Memory B cell (primary cell): ENCODE data around the gene LPGAT1.
"Not testable (repeated sequence)": the region's sequence is repeated elsewhere in the genome, so short reads cannot be mapped to it uniquely, and the experiment has no call there.

ENCODE experiments used
- ATAC-seq: fragments of 150-1000 bp; cut with Tn5 transposase; 2 replicates; pipeline ENCODE4 v1.10.0; 2021; ENCODE audit warnings: low read depth, mild to moderate bottlenecking, moderate library complexity
- DNase-seq, 2 donors: peaks; one replicate each; pipeline ENCODE4 v3.0.0; 2022; ENCODE audit warnings: low spot score in 2 of 2
- H3K27ac Mint-ChIP-seq: one replicate; pipeline ENCODE4 v1.8.0; 2022; ENCODE audit warnings: mild to moderate bottlenecking, moderate library complexity, mixed read lengths
- H3K27me3 Mint-ChIP-seq: one replicate; pipeline ENCODE4 v1.8.0; 2022; ENCODE audit warnings: mixed read lengths
- H3K36me3 Mint-ChIP-seq: one replicate; pipeline ENCODE4 v1.8.0; 2022; ENCODE audit warnings: mild to moderate bottlenecking, mixed read lengths
- H3K4me1 Mint-ChIP-seq: one replicate; pipeline ENCODE4 v1.8.0; 2022; ENCODE audit warnings: mixed read lengths
- H3K4me3 Mint-ChIP-seq: one replicate; pipeline ENCODE4 v1.8.0; 2022; ENCODE audit warnings: mild to moderate bottlenecking, moderate library complexity, mixed read lengths
- H3K9me3 Mint-ChIP-seq: one replicate; pipeline ENCODE4 v1.8.0; 2022; ENCODE audit warnings: mixed read lengths

LPGAT1 gene

DNA sequence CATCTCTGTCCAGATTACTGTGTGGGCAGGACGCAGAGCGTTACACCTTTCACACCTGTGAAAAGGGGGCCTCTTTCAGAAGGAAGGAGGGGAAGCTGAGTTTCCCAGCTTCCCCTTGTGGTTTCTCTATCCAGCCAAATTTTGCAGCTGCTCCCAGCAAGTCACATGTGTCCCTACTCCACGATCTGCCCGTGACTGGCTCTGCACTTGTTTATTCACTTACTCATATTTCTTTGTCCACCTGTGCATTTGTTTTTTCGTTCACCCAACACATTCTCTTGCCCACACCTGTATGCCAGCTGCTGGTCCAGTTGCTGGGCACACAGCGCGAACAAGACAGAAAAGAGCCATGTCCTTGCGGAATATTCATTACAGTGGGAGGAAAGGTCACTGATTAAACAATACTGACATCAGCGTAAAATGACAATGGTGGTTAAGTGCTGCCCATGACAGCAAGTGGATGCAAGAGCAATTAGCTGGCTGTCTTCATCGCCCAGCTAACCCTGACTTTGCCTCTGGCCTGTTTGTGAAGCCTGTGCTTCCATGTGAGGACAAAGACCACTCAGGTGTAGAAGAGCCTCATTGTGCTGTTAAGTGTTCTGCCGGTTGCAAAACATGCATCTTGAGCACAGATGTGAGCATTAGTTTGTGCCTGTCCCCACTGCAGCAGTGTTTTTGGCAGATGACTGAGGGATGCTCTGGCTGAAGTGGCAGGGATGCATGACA lies 126.6 kb downstream of the LPGAT1 start:
- ATAC-seq (no peak), DNase-seq (no peak)
- H3K4me3 Mint-ChIP-seq: no peak overlapping the region
- peaks cover 2% of the 10 kb centered on the region for H3K27me3 Mint-ChIP-seq
- no peak overlapping the region for H3K27ac Mint-ChIP-seq
- no peaks in the 10 kb centered on the region for H3K36me3 Mint-ChIP-seq
- no peaks in the 10 kb centered on the region for H3K9me3 Mint-ChIP-seq
- peaks cover 9% of the 10 kb centered on the region for H3K4me1 Mint-ChIP-seq

DNA sequence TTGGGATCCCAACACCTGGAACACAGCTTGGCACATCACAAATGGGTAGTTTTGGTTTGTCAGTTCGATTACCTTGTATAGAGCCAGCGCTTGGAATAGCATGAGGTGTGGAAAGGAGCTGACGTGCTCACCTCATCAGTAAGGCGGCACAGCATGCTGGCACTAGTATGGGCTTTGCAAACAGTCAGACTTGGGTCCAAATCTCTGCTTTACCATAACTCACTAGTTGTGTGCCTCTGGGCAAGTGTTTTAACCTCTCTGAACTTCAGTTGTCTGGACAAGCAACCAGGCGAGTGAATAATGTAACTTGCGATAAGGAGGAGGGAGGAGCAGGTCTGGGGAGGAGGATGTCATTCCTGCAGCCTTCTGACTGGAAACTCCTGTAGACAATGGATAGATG lies 128.8 kb downstream of the LPGAT1 start:
- DNase-seq: no peak
- peaks cover 2% of the 10 kb centered on the region for H3K27me3 Mint-ChIP-seq
- H3K9me3 Mint-ChIP-seq: no peaks in the 10 kb centered on the region
- no peak for ATAC-seq
- H3K4me3 Mint-ChIP-seq: no peak overlapping the region
- no peaks in the 10 kb centered on the region for H3K36me3 Mint-ChIP-seq
- H3K4me1 Mint-ChIP-seq: peaks cover 26% of the 10 kb centered on the region
- no peak overlapping the region for H3K27ac Mint-ChIP-seq

DNA sequence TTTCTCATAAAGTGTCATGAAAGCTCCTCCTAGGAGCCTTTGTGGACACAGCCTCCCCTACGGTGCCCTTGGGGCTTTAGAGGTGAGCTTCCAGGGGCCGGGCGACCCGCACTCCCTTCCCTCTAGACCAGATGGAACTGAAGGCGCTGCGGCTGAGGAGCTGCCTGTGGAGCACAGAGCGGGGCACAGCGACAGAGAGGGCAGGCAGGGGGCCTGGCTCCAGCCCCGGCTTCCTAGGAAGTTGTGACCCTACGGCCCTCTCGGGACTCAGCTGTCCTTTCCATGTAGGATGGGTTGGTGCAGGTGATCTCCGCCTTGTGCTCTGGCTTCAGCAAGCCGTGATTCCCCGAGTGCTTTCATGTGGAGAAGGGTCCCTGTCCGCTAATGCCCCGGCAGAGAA lies 131.5 kb downstream of the LPGAT1 start:
- H3K9me3 Mint-ChIP-seq: no peaks in the 10 kb centered on the region
- DNase-seq (no peak), ATAC-seq (no peak)
- H3K4me1 Mint-ChIP-seq: peaks cover 38% of the 10 kb centered on the region
- H3K27ac Mint-ChIP-seq: no peak overlapping the region
- H3K36me3 Mint-ChIP-seq: no peaks in the 10 kb centered on the region
- peaks cover 2% of the 10 kb centered on the region for H3K27me3 Mint-ChIP-seq
- H3K4me3 Mint-ChIP-seq: peak overlapping the region; percentile 68

DNA sequence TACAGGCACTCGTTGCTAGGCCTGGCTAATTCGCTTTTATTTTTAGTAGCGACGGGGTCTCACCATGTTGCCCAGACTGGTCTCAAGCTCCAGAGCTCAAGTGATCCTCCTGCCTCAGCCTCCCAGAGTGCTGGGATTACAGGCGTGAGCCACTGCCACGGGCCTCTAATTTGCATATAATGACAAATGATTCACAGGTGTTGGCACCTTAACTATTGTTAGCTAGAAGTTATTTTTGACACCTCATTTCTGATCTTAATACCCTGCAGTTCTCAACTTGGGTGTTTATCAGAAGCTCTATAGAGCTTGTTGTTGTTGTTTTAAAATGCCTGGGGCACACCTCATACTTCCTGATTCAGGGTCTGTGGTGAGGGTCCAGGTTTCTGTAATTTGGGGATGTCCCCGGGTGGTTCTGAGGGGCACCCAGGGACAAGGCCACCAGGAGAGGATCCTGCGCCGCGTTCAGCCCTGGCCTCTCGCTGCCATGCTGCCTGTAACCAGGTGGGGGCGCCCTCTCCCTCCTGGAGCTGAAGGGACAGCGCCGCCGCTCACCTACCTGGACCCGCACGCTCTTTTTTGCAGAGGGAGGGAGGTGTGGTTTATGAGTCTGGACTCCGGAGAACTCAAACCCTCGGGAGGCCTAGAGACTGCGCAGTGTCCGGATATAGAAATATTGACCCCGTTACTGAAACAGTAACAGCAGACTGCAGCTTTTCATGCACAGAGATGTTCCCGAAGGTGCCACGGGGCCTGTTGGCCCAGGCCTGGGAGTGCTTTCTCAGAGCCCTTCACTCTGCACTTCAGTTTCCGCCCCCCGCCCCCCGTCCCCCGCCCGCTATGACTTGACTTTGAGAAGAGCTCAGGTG lies 132.2 kb downstream of the LPGAT1 start:
- Mint-ChIP-seq H3K27ac (peak overlapping the region; percentile 72), H3K27me3 (peaks cover 2% of the 10 kb centered on the region), H3K36me3 (no peaks in the 10 kb centered on the region), H3K4me1 (peaks cover 38% of the 10 kb centered on the region), H3K9me3 (no peaks in the 10 kb centered on the region), H3K4me3 (peak overlapping the region; percentile 68)
- ATAC-seq (peak; percentile 45), DNase-seq (peak; percentile 79 to 85)

DNA sequence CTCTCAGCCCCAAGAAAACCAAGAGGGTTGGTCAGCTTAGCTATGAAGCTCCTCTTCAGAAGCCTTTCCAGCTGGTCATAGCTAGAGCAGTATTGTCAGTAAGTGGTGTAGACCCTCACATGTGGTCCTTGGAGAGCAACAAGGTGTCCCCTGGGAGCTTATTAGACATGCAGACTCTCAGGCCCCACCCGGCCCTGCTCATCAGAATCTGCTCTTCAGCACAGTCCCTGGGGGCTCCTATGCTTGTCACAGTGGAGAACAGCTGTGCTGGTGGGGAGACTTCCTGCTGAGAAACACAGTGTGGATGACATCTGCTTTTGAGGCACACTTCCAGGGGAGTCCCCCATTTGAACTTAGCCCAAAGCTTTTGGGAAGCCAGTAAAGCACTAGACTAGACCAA lies 133.2 kb downstream of the LPGAT1 start:
- H3K27me3 Mint-ChIP-seq: peaks cover 2% of the 10 kb centered on the region
- peak overlapping the region; percentile 18 for H3K27ac Mint-ChIP-seq
- ATAC-seq: peak; percentile 92
- H3K4me1 Mint-ChIP-seq: peaks cover 38% of the 10 kb centered on the region
- H3K9me3 Mint-ChIP-seq: no peaks in the 10 kb centered on the region
- no peaks in the 10 kb centered on the region for H3K36me3 Mint-ChIP-seq
- H3K4me3 Mint-ChIP-seq: peak overlapping the region; percentile 64
- peak; percentile 64 for DNase-seq

DNA sequence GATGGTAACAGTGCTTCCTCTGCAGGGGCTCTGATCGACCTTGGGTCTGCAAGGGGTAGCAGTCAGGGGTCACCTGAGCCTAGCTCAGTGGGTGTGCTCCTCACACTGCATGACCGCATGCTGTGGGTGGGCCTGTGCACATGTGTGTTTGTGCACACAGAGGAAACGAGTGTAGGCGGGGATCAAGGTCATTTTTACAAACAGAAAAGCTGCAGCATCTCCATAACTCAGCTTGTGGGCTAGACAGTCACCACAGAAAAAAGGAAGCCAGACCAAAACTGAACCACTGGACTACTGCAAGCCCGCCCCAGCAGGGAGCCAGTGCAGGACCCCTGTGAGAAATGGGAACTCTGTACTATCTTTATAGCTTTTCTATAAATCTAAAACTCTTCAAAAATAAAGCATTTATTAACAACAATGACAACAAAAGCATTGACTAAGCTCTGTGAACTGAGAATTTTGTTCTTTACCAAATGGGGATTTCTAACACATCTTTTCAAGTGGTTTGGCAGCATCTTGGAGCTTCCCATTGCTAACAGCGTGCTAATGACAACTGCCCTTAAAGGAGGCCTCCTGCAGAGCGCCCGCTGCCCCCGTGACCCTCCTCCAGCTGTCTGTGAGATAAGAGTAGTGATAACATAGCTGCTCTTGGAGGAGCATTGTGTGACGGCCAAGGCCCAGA lies 135.3 kb downstream of the LPGAT1 start:
- peaks cover 38% of the 10 kb centered on the region for H3K4me1 Mint-ChIP-seq
- no peaks in the 10 kb centered on the region for H3K9me3 Mint-ChIP-seq
- H3K36me3 Mint-ChIP-seq: no peaks in the 10 kb centered on the region
- ATAC-seq (peak; percentile 24), DNase-seq (no peak)
- peak overlapping the region; percentile 70 for H3K27ac Mint-ChIP-seq
- no peaks in the 10 kb centered on the region for H3K27me3 Mint-ChIP-seq
- H3K4me3 Mint-ChIP-seq: peak overlapping the region; percentile 59

DNA sequence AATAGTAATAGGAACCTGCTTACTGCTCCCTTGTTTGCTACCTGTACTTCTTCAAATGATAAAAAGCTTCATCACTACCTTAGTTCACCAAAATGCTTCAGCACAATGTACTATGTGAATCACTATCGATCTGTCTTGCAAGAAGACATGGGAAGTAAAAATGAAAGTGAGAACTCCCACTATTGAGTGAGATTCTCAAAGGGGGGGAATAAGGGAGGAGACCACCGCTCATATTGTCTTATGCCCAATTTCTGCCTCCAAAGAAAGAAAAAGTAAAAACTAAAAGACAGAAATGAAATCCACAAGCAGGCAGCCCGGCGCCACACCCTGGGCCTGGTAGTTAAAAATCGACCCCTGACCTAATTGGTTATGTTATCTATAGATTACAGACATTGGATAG lies 136.7 kb downstream of the LPGAT1 start:
- H3K4me3 Mint-ChIP-seq, H3K36me3 Mint-ChIP-seq, H3K27ac Mint-ChIP-seq, H3K9me3 Mint-ChIP-seq, H3K27me3 Mint-ChIP-seq, ATAC-seq, DNase-seq: not testable (repeated sequence)
- H3K4me1 Mint-ChIP-seq: peaks cover 33% of the 10 kb centered on the region
